Ecto neural progenitor cell (in vitro differentiated cells): ENCODE results near the gene ADAMTSL3.
"Not testable (repeated sequence)": the region's sequence is repeated elsewhere in the genome, so short reads cannot be mapped to it uniquely, and the experiment has no call there.

ENCODE experiments used
- DNase-seq: peaks from one replicate; pipeline ENCODE4 v3.0.0-alpha.2; 2018; ENCODE audit warnings: low spot score

Gene ADAMTSL3

GRCh38 chr15:83746231-83746630 is 92.3 kb downstream of the ADAMTSL3 start:
- DNase-seq = no peak

GRCh38 chr15:83747050-83747717 is 93.3 kb downstream of the ADAMTSL3 start:
- DNase-seq = no peak

- DNase-seq = no peak
Measured at GRCh38 chr15:83747718-83748110, 93.8 kb downstream of the ADAMTSL3 start.

GRCh38 chr15:83753872-83754493 is 100.1 kb downstream of the ADAMTSL3 start:
- DNase-seq = no peak

- DNase-seq = not testable (repeated sequence)
Measured at GRCh38 chr15:83757291-83757690, 103.4 kb downstream of the ADAMTSL3 start.

- DNase-seq = no peak
Measured at GRCh38 chr15:83762367-83762766, 108.4 kb downstream of the ADAMTSL3 start.

GRCh38 chr15:83764201-83764838 is 110.4 kb downstream of the ADAMTSL3 start:
- no peak for DNase-seq

GRCh38 chr15:83766339-83766738 is 112.4 kb downstream of the ADAMTSL3 start:
- DNase-seq = no peak

GRCh38 chr15:83767741-83768140 is 113.8 kb downstream of the ADAMTSL3 start:
- DNase-seq = no peak

- DNase-seq = no peak
Measured at GRCh38 chr15:83769411-83769999, 115.6 kb downstream of the ADAMTSL3 start.

GRCh38 chr15:83775738-83776137 is 121.8 kb downstream of the ADAMTSL3 start:
- DNase-seq = no peak

GRCh38 chr15:83776986-83777385 is 123.1 kb downstream of the ADAMTSL3 start:
- no peak for DNase-seq

GRCh38 chr15:83783227-83783626 is 129.3 kb downstream of the ADAMTSL3 start:
- DNase-seq = no peak

- no peak for DNase-seq
Measured at GRCh38 chr15:83784975-83785374, 131.1 kb downstream of the ADAMTSL3 start.

GRCh38 chr15:83786336-83786735 is 132.4 kb downstream of the ADAMTSL3 start:
- DNase-seq = no peak

- no peak for DNase-seq
Measured at GRCh38 chr15:83793069-83793468, 139.1 kb downstream of the ADAMTSL3 start.

GRCh38 chr15:83794209-83794608 is 140.3 kb downstream of the ADAMTSL3 start:
- no peak for DNase-seq

- no peak for DNase-seq
Measured at GRCh38 chr15:83809345-83809744, 155.4 kb downstream of the ADAMTSL3 start.

GRCh38 chr15:83810110-83810509 is 156.2 kb downstream of the ADAMTSL3 start:
- no peak for DNase-seq

- no peak for DNase-seq
Measured at GRCh38 chr15:83813682-83814081, 159.8 kb downstream of the ADAMTSL3 start.

GRCh38 chr15:83815506-83815905 is 161.6 kb downstream of the ADAMTSL3 start:
- DNase-seq = no peak

GRCh38 chr15:83816124-83816883 is 162.4 kb downstream of the ADAMTSL3 start:
- no peak for DNase-seq
